ENCODE results near the gene POU3F2.

The POU3F2 gene

DNA sequence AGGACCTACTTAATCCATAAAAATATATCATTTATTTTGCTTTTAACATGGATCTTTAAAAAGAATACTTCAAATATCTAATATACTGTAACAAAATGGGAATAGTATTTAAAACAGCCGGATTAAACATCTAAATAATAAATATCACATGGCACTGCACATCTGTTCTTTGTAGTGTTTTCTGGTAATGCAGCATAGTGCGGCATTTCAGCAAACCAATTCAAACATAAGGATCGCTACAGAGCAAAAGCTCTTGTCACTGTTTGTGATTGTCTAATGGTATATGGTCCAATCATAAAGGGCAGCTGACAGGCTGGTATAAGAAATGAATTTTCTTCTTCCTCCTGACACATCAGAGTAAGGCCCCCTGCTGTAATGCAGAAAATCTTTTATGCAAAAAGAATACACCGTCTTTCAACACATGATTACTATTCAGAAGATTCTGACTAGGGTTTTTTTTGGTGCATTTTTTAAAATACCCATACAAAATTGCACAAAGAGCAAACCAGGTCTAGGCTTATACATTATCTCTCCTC is 40.0 kb upstream of the POU3F2 start:
- H3K4me3 ChIP-seq (ENCODE audit: low read length, poor library complexity, severe bottlenecking): no peak overlapping the region
- H3K9me3 ChIP-seq (ENCODE audit: insufficient read depth, low read depth, low read length): no peaks in the 10 kb centered on the region
- H3K27me3 ChIP-seq (ENCODE audit: insufficient read depth, low read length, poor library complexity, severe bottlenecking): no peaks in the 10 kb centered on the region
- no peaks in the 10 kb centered on the region for H3K9me2 ChIP-seq (replicated peaks; ENCODE audit: low read depth, low read length)
- H2AFZ ChIP-seq (ENCODE audit: low read length): no peak overlapping the region
- H4K20me1 ChIP-seq (ENCODE audit: insufficient read depth, low read length, poor library complexity, severe bottlenecking): no peaks in the 10 kb centered on the region
- H3K9ac ChIP-seq (ENCODE audit: low read depth, low read length, poor library complexity, severe bottlenecking): no peak overlapping the region
- TF ChIP-seq, protein P1, sequence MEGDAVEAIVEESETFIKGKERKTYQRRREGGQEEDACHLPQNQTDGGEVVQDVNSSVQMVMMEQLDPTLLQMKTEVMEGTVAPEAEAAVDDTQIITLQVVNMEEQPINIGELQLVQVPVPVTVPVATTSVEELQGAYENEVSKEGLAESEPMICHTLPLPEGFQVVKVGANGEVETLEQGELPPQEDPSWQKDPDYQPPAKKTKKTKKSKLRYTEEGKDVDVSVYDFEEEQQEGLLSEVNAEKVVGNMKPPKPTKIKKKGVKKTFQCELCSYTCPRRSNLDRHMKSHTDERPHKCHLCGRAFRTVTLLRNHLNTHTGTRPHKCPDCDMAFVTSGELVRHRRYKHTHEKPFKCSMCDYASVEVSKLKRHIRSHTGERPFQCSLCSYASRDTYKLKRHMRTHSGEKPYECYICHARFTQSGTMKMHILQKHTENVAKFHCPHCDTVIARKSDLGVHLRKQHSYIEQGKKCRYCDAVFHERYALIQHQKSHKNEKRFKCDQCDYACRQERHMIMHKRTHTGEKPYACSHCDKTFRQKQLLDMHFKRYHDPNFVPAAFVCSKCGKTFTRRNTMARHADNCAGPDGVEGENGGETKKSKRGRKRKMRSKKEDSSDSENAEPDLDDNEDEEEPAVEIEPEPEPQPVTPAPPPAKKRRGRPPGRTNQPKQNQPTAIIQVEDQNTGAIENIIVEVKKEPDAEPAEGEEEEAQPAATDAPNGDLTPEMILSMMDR (conservative IDR thresholded peaks at IDR 0.05; ENCODE audit: low read length): no peak
- no peak for TF ChIP-seq EZH2phosphoT487 (IDR thresholded peaks at IDR 0.05; ENCODE audit: borderline replicate concordance)
- H3K36me3 ChIP-seq (ENCODE audit: insufficient read depth, low read length): no peaks in the 10 kb centered on the region
- H3F3A ChIP-seq (ENCODE audit: low read depth): no peaks in the 10 kb centered on the region
- H3K4me1 ChIP-seq (ENCODE audit: insufficient read depth, low read length, poor library complexity, severe bottlenecking): no peaks in the 10 kb centered on the region
- H3K79me2 ChIP-seq (ENCODE audit: insufficient read depth, low read length): no peaks in the 10 kb centered on the region
- no peak overlapping the region for H3K4me2 ChIP-seq (ENCODE audit: low read depth, low read length, poor library complexity, severe bottlenecking)

DNA sequence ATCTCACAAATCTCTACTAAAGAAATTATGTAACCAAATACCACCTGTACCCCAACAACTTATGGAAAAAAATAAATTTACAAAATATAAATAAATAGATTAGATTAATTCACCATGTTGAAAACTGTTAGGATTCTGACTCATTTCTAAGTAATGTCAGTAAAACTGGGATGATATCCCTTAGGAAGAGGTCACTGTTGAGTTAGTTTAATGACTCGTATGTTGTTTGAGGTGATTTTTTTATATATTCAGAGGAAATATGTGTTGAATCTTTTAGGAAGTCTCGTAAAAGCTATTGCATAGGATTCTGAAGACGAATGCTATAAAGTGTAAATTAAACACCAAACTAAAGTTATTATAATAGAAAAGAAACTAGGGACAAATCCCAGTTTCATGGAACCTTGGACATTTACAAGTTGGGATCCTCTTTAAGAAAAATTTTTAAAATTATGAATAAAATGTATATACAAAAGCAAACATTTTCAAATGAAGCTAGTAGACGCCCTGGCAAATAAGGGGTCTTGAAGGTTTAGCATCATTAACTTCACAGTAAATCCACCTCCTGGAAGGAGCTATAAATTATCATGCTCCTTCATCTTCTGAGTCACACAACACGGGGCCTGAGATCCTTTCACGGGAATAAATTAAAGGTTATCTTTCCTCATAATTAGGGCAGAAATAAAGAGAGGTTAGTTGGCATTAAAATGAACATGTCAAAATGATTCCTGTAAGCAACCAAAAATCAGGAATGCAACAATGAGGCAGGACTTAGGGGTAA is 37.0 kb upstream of the POU3F2 start:
- H3K9me3 ChIP-seq (ENCODE audit: insufficient read depth, low read depth, low read length): no peaks in the 10 kb centered on the region
- H3K4me1 ChIP-seq (ENCODE audit: insufficient read depth, low read length, poor library complexity, severe bottlenecking): peaks cover under 1% of the 10 kb centered on the region

DNA sequence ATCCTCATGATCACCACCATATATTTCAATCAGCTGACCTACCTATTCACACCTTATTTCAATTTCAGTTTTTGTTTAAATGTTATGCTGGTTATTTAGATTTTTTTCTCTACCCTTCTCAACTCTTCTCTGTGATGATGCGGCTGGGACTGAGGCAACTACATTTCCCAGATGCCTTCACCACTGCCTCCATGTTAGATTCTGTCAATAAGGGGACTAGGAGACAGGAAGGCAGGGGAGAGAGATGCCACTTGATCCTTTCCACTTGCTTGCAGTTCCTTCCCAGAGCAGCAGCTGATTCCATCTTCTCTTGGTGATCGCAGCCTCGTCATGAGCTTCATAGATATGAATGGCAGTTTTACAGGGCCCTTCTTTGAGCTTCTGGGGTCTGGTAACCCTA is 33.5 kb upstream of the POU3F2 start:
- no peaks in the 10 kb centered on the region for H3F3A ChIP-seq (ENCODE audit: low read depth)
- H3K4me3 ChIP-seq (ENCODE audit: low read length, poor library complexity, severe bottlenecking): no peak overlapping the region
- no peak overlapping the region for H2AFZ ChIP-seq (ENCODE audit: low read length)
- no peak overlapping the region for H3K4me2 ChIP-seq (ENCODE audit: low read depth, low read length, poor library complexity, severe bottlenecking)
- no peaks in the 10 kb centered on the region for H3K27me3 ChIP-seq (ENCODE audit: insufficient read depth, low read length, poor library complexity, severe bottlenecking)
- TF ChIP-seq EZH2phosphoT487 (IDR thresholded peaks at IDR 0.05; ENCODE audit: borderline replicate concordance): no peak
- TF ChIP-seq, protein P1 (conservative IDR thresholded peaks at IDR 0.05; ENCODE audit: low read length): no peak
- H4K20me1 ChIP-seq (ENCODE audit: insufficient read depth, low read length, poor library complexity, severe bottlenecking): no peaks in the 10 kb centered on the region
- no peaks in the 10 kb centered on the region for H3K79me2 ChIP-seq (ENCODE audit: insufficient read depth, low read length)
- H3K36me3 ChIP-seq (ENCODE audit: insufficient read depth, low read length): no peaks in the 10 kb centered on the region
- no peaks in the 10 kb centered on the region for H3K9me3 ChIP-seq (ENCODE audit: insufficient read depth, low read depth, low read length)
- H3K9me2 ChIP-seq (replicated peaks; ENCODE audit: low read depth, low read length): no peaks in the 10 kb centered on the region
- no peak overlapping the region for H3K9ac ChIP-seq (ENCODE audit: low read depth, low read length, poor library complexity, severe bottlenecking)
- peaks cover 5% of the 10 kb centered on the region for H3K4me1 ChIP-seq (ENCODE audit: insufficient read depth, low read length, poor library complexity, severe bottlenecking)

More for the DNA sequence above, 37.0 kb upstream of the POU3F2 start:
- H3F3A ChIP-seq (ENCODE audit: low read depth): no peaks in the 10 kb centered on the region
- no peak overlapping the region for H3K4me2 ChIP-seq (ENCODE audit: low read depth, low read length, poor library complexity, severe bottlenecking)
- no peak overlapping the region for H3K9ac ChIP-seq (ENCODE audit: low read depth, low read length, poor library complexity, severe bottlenecking)
- no peak overlapping the region for H3K4me3 ChIP-seq (ENCODE audit: low read length, poor library complexity, severe bottlenecking)
- H3K9me2 ChIP-seq (replicated peaks; ENCODE audit: low read depth, low read length): no peaks in the 10 kb centered on the region
- no peaks in the 10 kb centered on the region for H3K79me2 ChIP-seq (ENCODE audit: insufficient read depth, low read length)
- H2AFZ ChIP-seq (ENCODE audit: low read length): no peak overlapping the region
- no peaks in the 10 kb centered on the region for H3K27me3 ChIP-seq (ENCODE audit: insufficient read depth, low read length, poor library complexity, severe bottlenecking)
- TF ChIP-seq, protein P1 (conservative IDR thresholded peaks at IDR 0.05; ENCODE audit: low read length): no peak
- TF ChIP-seq EZH2phosphoT487 (IDR thresholded peaks at IDR 0.05; ENCODE audit: borderline replicate concordance): no peak
- no peaks in the 10 kb centered on the region for H3K36me3 ChIP-seq (ENCODE audit: insufficient read depth, low read length)
- no peaks in the 10 kb centered on the region for H4K20me1 ChIP-seq (ENCODE audit: insufficient read depth, low read length, poor library complexity, severe bottlenecking)

Data from Loucy (cell line).